Stimulated activated CD4-positive, alpha-beta T cell treated with anti-CD3 and anti-CD28 coated beads, Interleukin-4, amount 100 ng/mL, for 48 hours (primary cell): Measurements from ENCODE around the gene ATRN.

Experiments used
- DNase-seq, 2 donors: peaks; one replicate each; pipeline ENCODE4 v3.0.0-alpha.2; 2020; ENCODE audit warnings: low read depth in 2 of 2

The ATRN gene

DNA sequence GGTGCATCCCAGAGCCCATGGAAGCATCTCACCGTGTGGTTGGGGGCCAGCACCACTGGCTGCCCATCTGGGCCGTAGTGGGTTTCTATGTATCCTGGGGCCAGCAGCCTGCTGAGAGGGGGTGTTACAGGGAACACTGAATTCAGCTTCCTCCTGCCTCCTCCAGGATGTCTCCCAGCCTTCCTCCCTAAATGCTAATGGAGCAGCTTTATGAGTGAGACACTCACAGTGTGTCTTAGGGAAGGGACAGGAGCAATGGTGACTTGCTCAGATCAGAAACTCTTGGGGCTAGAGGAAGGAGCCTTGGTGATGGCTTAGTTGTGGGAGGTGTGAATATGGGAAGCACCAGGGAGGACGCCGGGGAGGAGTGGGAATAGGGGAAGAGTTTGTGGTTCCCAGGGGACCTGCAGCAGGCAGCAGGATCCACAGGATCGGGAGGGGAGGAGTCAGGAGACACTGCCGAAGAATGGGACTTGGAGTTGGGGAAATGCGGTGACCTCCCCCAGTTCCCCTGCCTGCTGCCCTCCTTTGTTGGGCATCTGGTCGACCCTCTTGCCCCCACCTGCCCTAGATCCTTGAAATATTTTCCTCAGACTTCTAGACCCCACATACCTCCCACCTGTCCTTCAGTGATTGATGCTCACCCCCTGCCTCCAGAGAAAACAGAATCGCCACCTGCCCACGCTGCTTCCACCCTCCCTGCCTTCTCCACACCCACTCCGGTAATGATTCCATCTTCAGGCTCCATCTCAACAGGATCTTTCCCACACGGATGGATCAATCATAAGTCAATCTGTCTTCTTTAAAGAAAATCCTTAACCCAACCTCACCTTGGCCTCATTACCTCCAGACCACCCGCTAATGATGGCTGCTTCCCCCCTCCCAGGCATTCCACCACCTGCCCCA is 204.4 kb downstream of the ATRN start:
- DNase-seq, result no peak

DNA sequence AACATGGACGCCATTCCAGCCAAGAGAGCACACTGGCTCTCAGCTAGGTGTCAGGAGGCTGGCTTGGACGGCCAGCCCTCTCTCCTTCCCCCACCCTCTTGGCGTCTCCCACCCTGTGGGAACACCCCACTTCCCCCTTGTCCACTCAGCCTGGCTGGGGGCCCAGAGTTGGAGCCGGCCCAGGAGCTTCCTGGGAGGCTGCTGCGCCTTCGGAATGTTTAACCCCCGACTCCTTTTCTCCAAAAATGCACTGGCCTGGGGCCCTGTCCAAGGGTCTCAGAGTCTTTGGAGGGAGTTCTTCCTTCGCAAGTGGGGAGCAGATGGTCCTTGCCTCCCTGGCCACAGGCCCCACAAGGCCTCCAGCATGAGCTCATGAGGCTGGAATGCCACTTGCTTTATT is 206.9 kb downstream of the ATRN start:
- DNase-seq, result no peak

DNA sequence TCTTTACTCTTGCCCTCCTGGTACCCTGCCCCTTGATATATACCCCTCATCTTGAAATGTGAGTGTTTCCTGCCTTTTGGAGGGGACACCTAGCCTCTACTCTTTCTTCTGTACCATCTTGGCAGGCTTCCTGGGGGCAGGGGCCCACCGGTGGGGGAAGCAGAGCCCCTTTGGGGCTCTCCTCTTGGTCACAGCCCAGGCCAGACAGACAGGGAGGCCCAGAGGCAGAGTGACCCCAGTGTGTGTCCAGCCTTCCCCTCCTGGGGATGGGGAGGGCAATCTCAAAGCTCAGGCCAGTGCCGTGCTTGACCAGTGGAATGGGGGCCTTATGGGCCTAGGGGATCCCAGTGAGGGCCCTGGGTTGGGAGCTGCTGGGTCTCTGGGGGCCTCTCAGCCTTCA is 207.4 kb downstream of the ATRN start:
- DNase-seq, result no peak

DNA sequence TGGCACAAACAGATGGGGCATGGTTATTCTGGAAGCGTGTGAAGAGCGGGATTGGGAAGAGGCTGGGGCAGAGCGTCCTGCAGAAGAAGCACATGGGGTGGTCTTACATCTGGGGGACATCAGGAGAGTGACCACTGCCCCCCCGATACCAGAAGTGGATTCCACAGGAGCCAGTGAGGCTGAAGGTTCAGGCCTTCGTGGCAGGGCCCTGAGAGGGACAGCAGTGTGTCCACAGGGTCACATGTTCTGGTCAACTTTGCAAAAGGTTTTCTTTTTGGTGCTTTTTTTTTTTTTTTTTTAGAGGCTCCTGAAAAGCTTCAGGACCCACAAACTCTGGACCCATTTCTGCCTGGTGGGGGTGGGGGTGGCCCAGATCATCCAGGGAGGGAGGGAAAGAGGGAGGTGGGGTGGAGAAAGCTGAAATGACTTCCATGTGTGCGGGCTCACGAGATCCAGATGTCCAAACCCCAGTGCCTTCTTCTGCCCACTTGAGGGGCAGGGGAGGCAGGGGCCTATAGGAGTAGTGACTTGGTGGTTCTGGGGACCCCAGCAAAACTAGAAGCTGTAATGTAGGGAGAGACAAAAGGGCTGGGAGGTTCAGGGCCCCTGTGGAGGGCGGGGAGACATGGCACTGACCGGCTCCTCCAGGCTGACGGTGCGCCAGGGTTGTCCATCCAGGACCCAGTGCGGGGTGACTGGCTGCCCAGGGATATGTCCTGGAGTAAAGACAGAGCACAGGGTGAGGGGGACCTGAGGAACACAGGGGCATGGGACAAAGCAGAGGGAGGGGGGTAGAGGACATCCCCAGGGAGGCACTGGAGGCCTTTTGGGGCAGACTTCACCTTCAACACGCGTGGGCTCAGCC is 208.3 kb downstream of the ATRN start:
- DNase-seq, result no peak

DNA sequence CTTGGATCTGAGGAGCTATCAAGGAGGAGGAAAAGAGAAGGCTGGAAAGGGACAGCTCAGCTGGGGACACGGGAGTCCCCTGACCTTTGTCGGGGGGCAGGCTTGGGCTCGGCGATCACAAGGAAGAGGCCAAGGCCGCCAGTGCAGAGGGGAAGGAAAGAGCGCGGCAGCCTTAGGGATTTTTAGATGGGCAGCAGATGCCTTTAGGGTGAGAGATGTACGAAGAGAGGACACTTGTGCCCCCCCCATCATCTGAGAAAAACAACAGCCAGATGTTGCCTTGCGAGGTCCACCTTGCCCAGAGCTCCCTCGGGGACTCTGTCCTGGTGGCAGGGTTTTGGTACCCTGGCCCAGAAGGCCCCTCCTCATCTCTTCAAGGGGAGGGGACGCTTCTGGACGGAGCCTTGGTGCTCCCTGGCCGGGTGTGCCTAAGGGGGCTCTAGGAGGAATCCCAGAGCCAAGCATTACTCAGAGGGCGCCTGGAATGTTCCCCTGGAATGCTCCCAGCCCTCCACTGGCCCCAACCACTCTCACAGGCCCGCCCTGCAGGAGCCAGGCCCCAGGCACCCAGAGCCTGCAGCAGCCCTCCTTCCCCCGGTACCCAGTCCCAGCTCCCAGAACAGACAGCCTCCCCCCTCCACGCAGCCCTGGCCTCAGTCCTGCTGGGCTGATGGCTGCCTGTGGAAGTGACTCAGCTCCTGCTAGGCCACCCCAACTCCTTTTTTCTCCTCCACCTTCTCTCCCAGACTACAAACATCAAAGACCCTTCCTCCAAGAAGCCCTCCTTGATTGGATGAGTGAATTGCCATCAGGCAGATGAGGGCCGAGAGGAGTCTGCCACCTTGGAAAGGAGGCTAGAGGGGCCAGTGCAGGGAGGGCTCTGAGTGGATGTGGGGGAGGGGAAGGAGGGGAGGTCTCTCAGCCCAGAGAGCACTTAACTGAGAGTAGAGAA is 209.2 kb downstream of the ATRN start:
- DNase-seq, result no peak

DNA sequence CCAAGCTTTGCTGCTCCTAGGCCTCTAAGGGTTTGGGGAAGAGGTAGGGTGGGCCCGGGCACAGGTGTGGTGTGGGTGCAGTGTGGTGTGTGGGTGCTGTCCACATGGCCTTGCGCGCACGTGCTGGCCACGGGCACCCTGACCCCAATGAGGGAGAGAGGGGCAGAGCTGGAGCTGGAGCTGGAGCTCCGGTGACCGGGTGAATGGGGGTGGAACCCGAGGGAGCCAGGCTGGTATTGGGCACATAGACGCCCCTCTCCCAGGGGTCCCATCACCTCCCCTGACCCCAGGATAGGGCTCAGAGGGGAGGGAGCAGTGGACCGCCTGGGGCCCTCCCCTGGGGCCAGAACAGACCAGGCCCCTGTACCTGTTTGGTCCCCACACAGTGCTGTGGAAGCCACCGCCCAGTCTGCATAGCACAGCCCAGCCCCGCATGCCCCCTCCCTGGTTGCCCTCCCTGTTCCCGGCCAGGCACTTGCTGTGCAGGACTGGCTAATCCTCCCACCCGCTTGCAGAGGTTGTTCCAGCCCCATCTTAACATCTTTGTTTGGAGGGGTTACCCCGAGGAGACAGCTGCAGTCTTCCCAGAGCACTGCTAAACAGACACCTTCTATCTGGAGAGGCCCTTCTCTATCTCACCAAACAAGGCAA is 210.0 kb downstream of the ATRN start:
- no peak for DNase-seq

DNA sequence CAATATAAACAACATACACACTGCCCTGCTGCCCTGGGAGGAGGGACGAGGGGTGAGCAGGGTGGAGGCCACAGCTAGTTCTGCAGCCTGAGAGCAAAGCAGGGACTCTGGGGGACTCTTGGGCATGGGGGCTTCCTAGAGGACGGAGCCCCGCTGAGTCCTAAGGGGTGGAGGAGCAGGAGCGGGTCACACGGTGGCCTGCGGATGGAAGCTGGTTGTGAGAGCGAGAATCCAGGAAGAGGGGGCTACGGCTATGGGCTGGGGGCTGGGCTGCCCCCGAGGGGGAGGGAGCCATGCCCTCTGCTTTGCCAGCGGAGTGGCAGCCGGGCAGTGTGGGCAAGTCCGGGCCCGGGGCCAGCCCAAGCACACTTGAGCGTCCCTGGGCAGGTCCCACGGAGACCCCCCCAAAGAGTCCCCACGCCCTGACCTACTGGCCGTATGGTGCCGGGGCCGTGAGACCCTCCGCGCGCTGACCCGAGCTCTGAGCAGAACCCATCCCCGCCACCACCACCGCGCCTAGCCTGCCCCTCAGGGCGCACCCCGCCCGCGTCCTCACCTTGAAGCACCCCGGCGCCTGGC is 210.6 kb downstream of the ATRN start:
- DNase-seq, result no peak

DNA sequence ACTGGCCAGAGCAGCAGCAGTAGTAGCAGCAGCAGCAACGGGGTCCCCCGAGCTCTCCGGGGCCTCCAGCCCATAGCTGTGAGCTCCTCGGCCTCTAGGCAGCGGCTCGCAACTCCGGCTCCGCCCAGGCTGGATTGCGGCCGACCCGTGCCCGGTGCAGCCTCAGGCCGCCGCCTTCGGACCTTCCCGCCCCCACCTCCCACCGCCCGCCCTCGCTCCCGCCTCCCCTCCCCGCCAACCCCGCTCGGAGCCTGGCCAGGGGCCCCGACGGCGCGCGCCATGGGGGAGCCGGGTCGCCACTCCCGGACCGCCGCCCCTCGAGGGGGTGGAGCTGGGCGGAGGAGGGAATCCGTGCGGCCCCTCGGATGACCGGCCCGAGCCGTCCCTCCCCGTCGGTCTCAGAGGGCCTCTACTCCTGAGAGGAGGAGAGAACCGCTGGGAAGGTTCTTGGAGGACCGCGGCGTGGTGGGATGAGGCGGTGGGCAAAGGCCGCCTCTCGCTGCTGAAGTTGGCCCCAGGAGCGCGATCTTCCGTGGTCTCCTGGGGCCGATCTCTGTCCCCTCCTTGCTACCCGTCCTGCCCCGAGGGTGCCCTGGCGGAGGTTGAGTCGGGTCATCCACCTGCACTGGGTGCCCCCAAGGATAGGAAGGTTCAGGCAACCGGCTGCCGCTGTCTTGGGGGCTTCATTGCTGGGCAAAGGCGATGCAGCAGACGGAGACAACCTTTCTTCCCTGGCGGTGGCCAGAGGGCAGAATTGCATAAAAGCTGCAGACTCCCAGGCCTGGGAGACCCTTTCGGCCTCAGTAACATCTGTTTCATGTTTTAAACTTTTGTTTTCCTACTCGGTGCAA is 211.3 kb downstream of the ATRN start, which contains the start of gene ADAM33:
TSS of gene ADAM33 (minus strand) at position 80 of the 851 bp plus-strand sequence. CDS start at position 74, 6 bp downstream.
- no peak for DNase-seq

DNA sequence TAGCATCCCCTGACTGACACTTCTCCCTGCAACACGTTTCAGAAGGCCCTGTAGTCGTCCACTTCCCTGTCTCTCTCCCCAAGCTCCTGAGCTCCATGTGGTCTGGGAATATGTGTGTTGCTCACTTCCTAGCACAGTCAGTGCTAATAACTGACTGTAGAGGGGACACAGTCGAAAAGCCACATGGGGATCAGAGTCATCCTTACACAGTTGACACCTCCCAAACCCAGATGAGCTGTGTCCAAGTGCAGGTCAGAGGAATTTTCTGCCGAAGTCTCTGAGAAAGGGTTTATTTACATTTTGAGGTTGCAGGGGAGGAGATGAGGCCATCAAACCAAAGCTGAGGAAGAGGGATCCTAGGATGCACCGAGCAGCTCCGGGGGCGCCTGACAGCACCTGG is 214.5 kb downstream of the ATRN start:
- no peak for DNase-seq

DNA sequence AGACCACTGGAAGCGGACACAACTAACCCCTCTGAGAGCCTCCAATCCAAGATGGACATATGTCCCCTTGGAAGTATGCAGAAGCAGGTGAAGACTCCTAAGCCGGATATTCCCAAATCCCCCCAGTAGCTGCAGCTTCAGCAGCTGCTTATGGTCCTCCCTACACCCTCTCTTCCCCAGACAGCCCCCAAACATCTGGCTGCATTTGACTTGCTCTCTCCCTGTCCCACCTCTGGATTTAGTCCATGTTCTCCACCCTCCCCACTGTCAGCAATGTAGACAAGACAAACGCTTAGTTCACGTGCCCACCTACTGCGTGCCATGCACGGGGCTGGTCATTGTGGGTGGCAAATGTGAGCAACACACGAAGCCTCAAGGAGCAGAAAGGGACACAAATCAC is 215.6 kb downstream of the ATRN start:
- no peak for DNase-seq

DNA sequence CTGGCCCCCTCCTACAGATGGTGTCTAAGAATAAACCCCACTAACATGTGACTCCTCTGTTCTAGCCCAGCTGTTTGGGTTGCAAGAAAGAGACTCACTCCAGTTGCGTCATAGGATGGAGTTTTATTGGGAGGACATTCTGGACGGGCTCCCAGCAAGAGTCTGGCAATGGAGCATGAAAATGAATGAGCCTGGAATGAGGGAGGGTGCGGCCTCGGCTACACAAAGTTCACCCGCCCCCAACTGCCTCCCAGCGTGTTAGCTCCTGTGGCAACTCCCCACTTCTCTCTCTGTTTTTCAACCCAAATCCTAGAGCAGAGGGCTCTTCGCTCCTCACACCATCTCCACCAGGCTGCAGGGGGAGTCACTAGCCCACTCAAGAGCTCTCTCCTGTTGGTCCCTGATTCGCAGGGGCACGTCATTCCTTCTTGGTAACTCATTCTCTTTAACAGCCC is 216.1 kb downstream of the ATRN start:
- DNase-seq, result no peak

DNA sequence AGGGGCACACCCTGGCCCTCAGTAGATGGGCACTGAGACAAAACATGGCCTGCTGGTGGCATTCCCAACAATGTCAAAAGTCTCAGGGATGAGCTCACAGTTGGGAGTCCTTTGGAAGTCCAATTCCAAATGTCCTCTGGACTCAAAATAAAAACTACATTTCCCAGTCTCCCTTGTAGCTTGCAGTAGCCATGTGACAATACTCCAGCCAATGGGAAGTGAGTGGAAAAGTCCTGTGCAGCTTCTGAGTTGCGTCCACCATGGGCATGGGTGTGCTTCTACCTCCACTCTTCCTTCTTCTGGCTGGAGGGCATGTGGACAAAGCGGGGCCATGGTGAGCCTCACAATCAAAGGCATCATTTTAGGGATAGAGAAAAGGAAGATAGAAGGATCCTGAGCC is 216.8 kb downstream of the ATRN start:
- no peak for DNase-seq

DNA sequence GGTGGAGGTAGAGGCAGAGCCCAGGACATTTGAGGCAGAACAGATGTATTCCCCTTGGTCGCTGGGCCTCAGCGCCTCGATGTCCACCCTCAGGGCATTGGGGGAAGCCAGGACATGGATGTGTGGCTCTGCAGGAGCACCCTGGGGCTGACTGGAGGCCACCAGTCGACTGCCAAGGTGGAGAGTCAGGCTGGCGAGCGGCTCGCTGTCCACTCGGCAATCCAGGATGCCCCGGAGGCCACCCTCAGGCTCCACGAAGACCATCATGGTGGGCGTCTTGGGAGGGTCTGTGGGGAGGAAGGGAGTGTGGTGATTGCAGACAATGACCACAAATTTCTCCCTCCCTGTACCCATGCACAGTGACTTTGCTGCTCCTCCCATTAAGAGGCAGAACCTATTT is 219.2 kb downstream of the ATRN start:
- DNase-seq, result no peak

DNA sequence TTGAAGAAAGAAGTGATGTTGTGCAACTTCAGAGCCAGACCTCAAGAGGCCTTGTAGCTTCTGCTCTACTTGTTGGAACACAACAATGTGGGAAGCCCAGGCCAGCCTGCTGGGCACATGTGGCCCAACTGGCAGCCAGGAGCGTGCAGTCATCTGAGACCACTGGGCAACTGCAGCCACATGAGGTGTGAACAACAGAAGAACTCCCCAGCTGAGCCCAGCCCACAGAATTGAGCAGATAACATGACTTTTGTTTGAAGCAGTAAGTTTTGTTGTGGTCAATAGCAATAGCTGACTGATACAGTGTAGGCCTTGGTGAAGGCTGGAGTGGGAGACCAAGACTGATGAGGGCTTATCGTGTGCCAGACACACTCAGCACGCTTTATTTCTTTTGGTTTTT is 219.6 kb downstream of the ATRN start:
- no peak for DNase-seq

DNA sequence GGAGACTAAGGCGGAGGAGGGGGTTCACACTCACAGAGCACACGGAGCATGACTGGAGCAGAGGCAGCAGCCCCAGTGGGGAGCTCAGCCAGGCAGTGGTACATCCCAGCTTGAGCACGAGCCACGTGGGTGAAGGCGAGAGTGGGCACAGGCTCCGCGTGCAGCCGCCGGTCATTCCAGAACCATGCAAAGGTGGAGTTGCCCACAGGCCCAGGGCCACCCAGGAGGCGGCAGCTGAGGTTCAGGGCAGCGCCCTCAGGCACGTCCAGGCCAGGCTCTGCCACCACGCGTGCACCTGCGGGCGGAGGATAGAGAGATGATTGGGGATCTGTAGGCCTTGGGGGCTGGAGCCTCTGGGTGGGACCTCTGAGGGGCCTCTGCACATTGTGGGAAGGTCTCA is 220.5 kb downstream of the ATRN start:
- DNase-seq, result no peak

DNA sequence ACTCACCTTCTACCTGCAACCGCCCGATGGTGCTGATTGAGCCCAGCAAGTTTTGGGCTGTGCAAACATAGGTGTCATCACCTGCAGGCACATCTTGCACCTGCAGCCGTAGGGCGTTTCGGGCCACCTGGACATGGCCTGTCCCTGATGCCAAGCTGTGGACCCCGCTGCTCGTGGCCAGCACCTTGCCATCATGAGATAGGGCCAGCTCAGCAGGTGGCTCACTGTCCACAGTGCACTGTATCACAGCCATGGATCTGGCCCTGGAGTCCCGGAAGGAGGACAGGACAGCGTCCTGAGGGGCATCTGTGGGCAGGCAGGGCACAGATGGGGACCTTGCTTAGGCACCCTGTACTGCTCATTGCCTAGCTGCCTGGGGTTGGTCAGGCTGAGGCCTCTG is 221.1 kb downstream of the ATRN start:
- no peak for DNase-seq

DNA sequence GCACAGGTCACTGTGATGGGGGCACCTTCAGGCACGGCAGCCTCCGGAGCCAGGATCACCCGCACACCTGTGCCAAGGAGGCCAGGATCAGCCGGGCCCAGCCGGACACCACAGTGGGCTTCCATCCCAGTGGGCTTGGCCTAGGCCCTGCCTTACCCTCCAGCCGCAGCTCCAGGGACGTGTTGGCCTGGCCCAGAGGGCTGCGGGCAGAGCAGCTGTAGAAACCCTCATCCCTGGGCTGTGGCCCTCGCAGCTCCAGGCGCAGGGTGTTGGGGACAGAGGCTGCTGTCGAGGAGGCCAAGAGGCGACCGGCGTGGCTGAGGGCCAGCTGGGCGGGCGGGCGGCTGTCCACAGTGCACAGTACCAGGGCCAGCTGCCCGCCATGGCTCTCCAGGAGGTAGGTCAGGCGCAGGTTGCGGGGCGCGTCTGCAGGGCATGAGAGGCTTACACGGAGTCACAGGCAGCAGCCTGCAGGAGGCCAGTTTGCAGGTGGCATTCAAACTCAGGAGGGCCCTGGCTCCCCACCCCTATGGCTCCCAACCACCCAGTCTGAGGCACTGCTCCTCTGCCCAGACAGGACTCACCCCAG is 222.0 kb downstream of the ATRN start:
- DNase-seq, result no peak

DNA sequence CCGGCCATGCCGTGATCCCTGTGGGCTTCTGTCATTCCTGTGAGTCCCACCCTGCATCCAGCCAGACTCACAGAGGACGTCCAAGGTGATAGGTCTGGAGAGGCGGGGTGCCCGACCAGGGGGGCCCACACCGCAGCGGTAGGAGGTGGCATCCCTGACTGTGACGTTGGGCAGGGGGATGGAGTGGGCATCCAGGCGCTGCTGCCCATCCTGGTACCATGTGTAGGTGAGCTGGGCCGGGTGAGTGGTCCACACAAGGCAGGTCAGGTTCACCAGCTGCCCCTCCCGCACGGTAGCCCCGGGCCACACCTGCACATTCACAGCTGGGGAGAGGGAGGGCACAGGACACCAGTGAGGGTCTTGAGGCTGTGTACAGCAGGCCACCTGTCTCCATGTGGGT is 222.6 kb downstream of the ATRN start:
- DNase-seq, result no peak

DNA sequence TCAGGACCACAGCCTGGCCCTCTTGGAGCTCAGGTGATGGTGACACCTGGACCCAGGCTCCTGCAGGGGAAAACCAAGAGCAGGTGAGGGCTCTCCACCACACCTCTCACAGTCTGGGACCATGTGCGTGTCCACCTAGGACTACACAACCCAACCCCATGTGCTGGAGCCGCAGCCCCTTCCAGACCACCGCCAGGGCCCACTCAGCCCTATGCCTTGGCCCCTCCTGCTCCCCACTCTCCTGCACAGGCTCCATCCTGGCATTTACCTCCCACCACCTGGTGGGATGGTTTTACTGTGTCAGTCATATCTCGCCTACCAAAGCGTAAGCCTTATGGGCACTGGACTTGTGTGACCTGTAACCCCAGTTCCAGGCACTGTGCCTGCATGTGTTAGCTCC is 224.0 kb downstream of the ATRN start:
- no peak for DNase-seq
